HG02852 (cell line): ENCODE data around the gene CREBZF.
"Not testable (repeated sequence)": the region's sequence is repeated elsewhere in the genome, so short reads cannot be mapped to it uniquely, and the experiment has no call there.

Experiments used
- ATAC-seq: cut with Tn5 transposase; IDR thresholded peaks from one replicate; pipeline ENCODE4 v1.9.1; 2021; ENCODE audit warnings: mild to moderate bottlenecking, moderate library complexity; ENCODE audit not compliant: unreplicated experiment

CREBZF gene

GRCh38 chr11:85670949-85671663 is 6.2 kb upstream of the CREBZF start:
- not testable (repeated sequence) for ATAC-seq

GRCh38 chr11:85668157-85668556 is 3.2 kb upstream of the CREBZF start:
- no peak for ATAC-seq

GRCh38 chr11:85666687-85667086 is 1.8 kb upstream of the CREBZF start:
- ATAC-seq: no peak

- no peak for ATAC-seq
These were observed 804 bp upstream of the CREBZF start for GRCh38 chr11:85665733-85666132.

GRCh38 chr11:85663753-85664614 is 945 bp downstream of the CREBZF start:
- peak; percentile 64 for ATAC-seq

GRCh38 chr11:85663080-85663752 is 1.7 kb downstream of the CREBZF start:
- ATAC-seq: no peak

- ATAC-seq: no peak
These were observed 2.8 kb downstream of the CREBZF start for GRCh38 chr11:85661972-85662664.

- no peak for ATAC-seq
These were observed 6.7 kb downstream of the CREBZF start for GRCh38 chr11:85658180-85658579.

- ATAC-seq: no peak
These were observed 8.2 kb downstream of the CREBZF start for GRCh38 chr11:85656777-85657176.

GRCh38 chr11:85654343-85654742 is 10.6 kb downstream of the CREBZF start:
- ATAC-seq: not testable (repeated sequence)

- no peak for ATAC-seq
These were observed 12.0 kb downstream of the CREBZF start for GRCh38 chr11:85652786-85653447.

- no peak for ATAC-seq
These were observed 13.8 kb downstream of the CREBZF start for GRCh38 chr11:85651118-85651517.

- ATAC-seq: peak; percentile 99
These were observed 17.2 kb downstream of the CREBZF start, which contains the start of gene TMEM126A for GRCh38 chr11:85647604-85648299. Gene TMEM126A, plus strand, starts transcription at chr11:85647967. Its CDS starts 2,289 bp downstream, at chr11:85650256.

- ATAC-seq: peak; percentile 1
These were observed 17.9 kb downstream of the CREBZF start for GRCh38 chr11:85647078-85647477.

GRCh38 chr11:85643191-85643614 is 21.7 kb downstream of the CREBZF start:
- no peak for ATAC-seq

- ATAC-seq: no peak
These were observed 30.2 kb downstream of the CREBZF start for GRCh38 chr11:85634747-85635146.

- peak; percentile 9 for ATAC-seq
These were observed 36.1 kb downstream of the CREBZF start for GRCh38 chr11:85628771-85629341.

- ATAC-seq: peak; percentile 99
These were observed 36.7 kb downstream of the CREBZF start, which contains the start of gene TMEM126B for GRCh38 chr11:85627998-85628770. Gene TMEM126B, plus strand, starts transcription at chr11:85628593. Its CDS starts 15 bp downstream, at chr11:85628608.
